ENCODE data around the gene MAML3.

MAML3 gene

DNA sequence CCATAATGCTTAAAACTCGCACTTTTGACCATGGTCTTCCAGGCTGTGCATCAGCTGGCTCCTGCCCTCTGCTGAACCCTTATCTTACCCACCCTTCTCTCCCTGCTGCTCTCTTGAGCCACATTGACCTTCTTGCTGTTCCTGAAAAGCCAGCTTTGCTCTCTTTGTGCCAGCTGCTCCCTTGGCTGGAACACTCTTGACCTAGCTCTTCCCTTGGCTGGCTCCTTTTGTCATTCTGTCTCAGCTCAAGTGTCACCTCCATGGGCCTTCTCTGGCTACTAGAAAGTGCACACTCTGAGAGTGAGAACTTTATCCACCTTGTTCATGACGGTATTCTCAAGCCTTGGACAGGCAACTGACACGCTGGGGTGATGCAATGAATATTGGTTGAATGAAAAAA, 376.2 kb downstream of the MAML3 start:
- Histone ChIP-seq H3K27ac (ENCODE audit: low read depth, low read length) (no peak overlapping the region), H3K79me2 (ENCODE audit: control insufficient read depth, low read length) (no peaks in the 10 kb centered on the region), H3K4me1 (ENCODE audit: control insufficient read depth, low read length) (no peaks in the 10 kb centered on the region), H3K4me3 (ENCODE audit: low read length) (no peak overlapping the region), H4K20me1 (ENCODE audit: control insufficient read depth, insufficient read depth, low read depth, low read length) (no peaks in the 10 kb centered on the region), H3K4me2 (ENCODE audit: low read length) (no peak overlapping the region), H3K9me3 (ENCODE audit: control insufficient read depth, insufficient read depth, low read length) (no peaks in the 10 kb centered on the region), H3K9me2 (replicated peaks; ENCODE audit: control insufficient read depth, low read length) (no peaks in the 10 kb centered on the region), H3F3A (ENCODE audit: control insufficient read depth, insufficient read depth) (no peaks in the 10 kb centered on the region), H3K27me3 (ENCODE audit: control insufficient read depth, low read length) (no peaks in the 10 kb centered on the region), H3K36me3 (ENCODE audit: control insufficient read depth, low read length) (no peaks in the 10 kb centered on the region)
- TF ChIP-seq, protein P1, sequence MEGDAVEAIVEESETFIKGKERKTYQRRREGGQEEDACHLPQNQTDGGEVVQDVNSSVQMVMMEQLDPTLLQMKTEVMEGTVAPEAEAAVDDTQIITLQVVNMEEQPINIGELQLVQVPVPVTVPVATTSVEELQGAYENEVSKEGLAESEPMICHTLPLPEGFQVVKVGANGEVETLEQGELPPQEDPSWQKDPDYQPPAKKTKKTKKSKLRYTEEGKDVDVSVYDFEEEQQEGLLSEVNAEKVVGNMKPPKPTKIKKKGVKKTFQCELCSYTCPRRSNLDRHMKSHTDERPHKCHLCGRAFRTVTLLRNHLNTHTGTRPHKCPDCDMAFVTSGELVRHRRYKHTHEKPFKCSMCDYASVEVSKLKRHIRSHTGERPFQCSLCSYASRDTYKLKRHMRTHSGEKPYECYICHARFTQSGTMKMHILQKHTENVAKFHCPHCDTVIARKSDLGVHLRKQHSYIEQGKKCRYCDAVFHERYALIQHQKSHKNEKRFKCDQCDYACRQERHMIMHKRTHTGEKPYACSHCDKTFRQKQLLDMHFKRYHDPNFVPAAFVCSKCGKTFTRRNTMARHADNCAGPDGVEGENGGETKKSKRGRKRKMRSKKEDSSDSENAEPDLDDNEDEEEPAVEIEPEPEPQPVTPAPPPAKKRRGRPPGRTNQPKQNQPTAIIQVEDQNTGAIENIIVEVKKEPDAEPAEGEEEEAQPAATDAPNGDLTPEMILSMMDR (IDR thresholded peaks at IDR 0.05; ENCODE audit: low read depth, low read length, poor library complexity, severe bottlenecking) = no peak
- no peak for TF ChIP-seq EZH2phosphoT487 (IDR thresholded peaks at IDR 0.05; ENCODE audit: borderline replicate concordance, low read length)

- H3K27me3 ChIP-seq (ENCODE audit: control insufficient read depth, low read length) = no peaks in the 10 kb centered on the region
- H3K9me2 ChIP-seq (replicated peaks; ENCODE audit: control insufficient read depth, low read length) = no peaks in the 10 kb centered on the region
- H3K27ac ChIP-seq (ENCODE audit: low read depth, low read length) = no peak overlapping the region
- no peaks in the 10 kb centered on the region for H4K20me1 ChIP-seq (ENCODE audit: control insufficient read depth, insufficient read depth, low read depth, low read length)
- H3F3A ChIP-seq (ENCODE audit: control insufficient read depth, insufficient read depth) = no peaks in the 10 kb centered on the region
- no peaks in the 10 kb centered on the region for H3K9me3 ChIP-seq (ENCODE audit: control insufficient read depth, insufficient read depth, low read length)
- H3K36me3 ChIP-seq (ENCODE audit: control insufficient read depth, low read length) = no peaks in the 10 kb centered on the region
- no peak overlapping the region for H3K4me2 ChIP-seq (ENCODE audit: low read length)
- no peak for TF ChIP-seq EZH2phosphoT487 (IDR thresholded peaks at IDR 0.05; ENCODE audit: borderline replicate concordance, low read length)
- TF ChIP-seq, protein P1 (IDR thresholded peaks at IDR 0.05; ENCODE audit: low read depth, low read length, poor library complexity, severe bottlenecking) = no peak
- no peaks in the 10 kb centered on the region for H3K4me1 ChIP-seq (ENCODE audit: control insufficient read depth, low read length)
- H3K79me2 ChIP-seq (ENCODE audit: control insufficient read depth, low read length) = no peaks in the 10 kb centered on the region
- no peak overlapping the region for H3K4me3 ChIP-seq (ENCODE audit: low read length)
Measured at GRCh38 chr4:139776235-139776634, 377.7 kb downstream of the MAML3 start.

- Histone ChIP-seq H3K27me3 (ENCODE audit: control insufficient read depth, low read length) (no peaks in the 10 kb centered on the region), H4K20me1 (ENCODE audit: control insufficient read depth, insufficient read depth, low read depth, low read length) (no peaks in the 10 kb centered on the region), H3F3A (ENCODE audit: control insufficient read depth, insufficient read depth) (no peaks in the 10 kb centered on the region), H3K36me3 (ENCODE audit: control insufficient read depth, low read length) (no peaks in the 10 kb centered on the region), H3K9me3 (ENCODE audit: control insufficient read depth, insufficient read depth, low read length) (no peaks in the 10 kb centered on the region), H3K27ac (ENCODE audit: low read depth, low read length) (no peak overlapping the region), H3K4me2 (ENCODE audit: low read length) (no peak overlapping the region), H3K9me2 (replicated peaks; ENCODE audit: control insufficient read depth, low read length) (no peaks in the 10 kb centered on the region), H3K79me2 (ENCODE audit: control insufficient read depth, low read length) (no peaks in the 10 kb centered on the region), H3K4me1 (ENCODE audit: control insufficient read depth, low read length) (no peaks in the 10 kb centered on the region), H3K4me3 (ENCODE audit: low read length) (no peak overlapping the region)
- no peak for TF ChIP-seq EZH2phosphoT487 (IDR thresholded peaks at IDR 0.05; ENCODE audit: borderline replicate concordance, low read length)
- TF ChIP-seq, protein P1 (IDR thresholded peaks at IDR 0.05; ENCODE audit: low read depth, low read length, poor library complexity, severe bottlenecking) = no peak
Measured at GRCh38 chr4:139774759-139775487, 379.1 kb downstream of the MAML3 start.

Measured in DOHH2 (cell line).